NCI-H2107 treated with DMSO at 0.1 percent for 48 hours (cell line): ENCODE measurements around the gene ABCA12.
"Not testable (repeated sequence)": the region's sequence is repeated elsewhere in the genome, so short reads cannot be mapped to it uniquely, and the experiment has no call there.

Experiments used
- DNase-seq: peaks from one replicate; lab custom pipeline; 2025; ENCODE audit not compliant: unreplicated experiment; lab: John Stamatoyannopoulos, UW

Gene ABCA12

GRCh38 chr2:215138479-215138878 lies at the start of gene ABCA12:
Gene ABCA12, minus strand, starts transcription at chr2:215138626. Its CDS starts 418 bp downstream, at chr2:215138208.
- DNase-seq = no peak

- no peak for DNase-seq
These were observed 49.7 kb upstream of the ABCA12 start for GRCh38 chr2:215188078-215188477.

- DNase-seq = no peak
These were observed 47.6 kb upstream of the ABCA12 start for GRCh38 chr2:215186021-215186420.

GRCh38 chr2:215178121-215178520 lies 39.7 kb upstream of the ABCA12 start:
- no peak for DNase-seq

GRCh38 chr2:215171796-215172195 lies 33.4 kb upstream of the ABCA12 start:
- no peak for DNase-seq

- DNase-seq = peak; percentile 41
These were observed 32.7 kb upstream of the ABCA12 start for GRCh38 chr2:215171151-215171550.

- DNase-seq = not testable (repeated sequence)
These were observed 28.1 kb upstream of the ABCA12 start for GRCh38 chr2:215166505-215166904.

- not testable (repeated sequence) for DNase-seq
These were observed 24.9 kb upstream of the ABCA12 start for GRCh38 chr2:215163319-215163718.

- no peak for DNase-seq
These were observed 22.9 kb upstream of the ABCA12 start for GRCh38 chr2:215161301-215161829.

- DNase-seq = no peak
These were observed 21.7 kb upstream of the ABCA12 start for GRCh38 chr2:215160081-215160480.

- DNase-seq = no peak
These were observed 18.0 kb upstream of the ABCA12 start for GRCh38 chr2:215156453-215156852.

- DNase-seq = no peak
These were observed 11.5 kb upstream of the ABCA12 start for GRCh38 chr2:215149894-215150293.

- DNase-seq = no peak
These were observed 11.1 kb upstream of the ABCA12 start for GRCh38 chr2:215149486-215149885.

- no peak for DNase-seq
These were observed 10.6 kb upstream of the ABCA12 start for GRCh38 chr2:215149060-215149459.

- no peak for DNase-seq
These were observed 7.2 kb upstream of the ABCA12 start for GRCh38 chr2:215145611-215146010.

GRCh38 chr2:215144106-215144875 lies 5.9 kb upstream of the ABCA12 start:
- no peak for DNase-seq

- DNase-seq = no peak
These were observed 5.0 kb upstream of the ABCA12 start for GRCh38 chr2:215143458-215143857.

- DNase-seq = no peak
These were observed 3.3 kb upstream of the ABCA12 start for GRCh38 chr2:215141706-215142105.

GRCh38 chr2:215140166-215140707 lies 1.8 kb upstream of the ABCA12 start:
- DNase-seq = no peak

GRCh38 chr2:215137741-215138340 lies 585 bp downstream of the ABCA12 start:
- DNase-seq = no peak

GRCh38 chr2:215137329-215137686 lies 1.1 kb downstream of the ABCA12 start:
- DNase-seq = no peak

GRCh38 chr2:215136669-215137328 lies 1.6 kb downstream of the ABCA12 start:
- DNase-seq = no peak
